Measurements from ENCODE around the gene SOS1.

SOS1 gene

GRCh38 chr2:39154944-39155343, 34.1 kb upstream of the SOS1 start:
- no peak for TF ChIP-seq CTCF (IDR thresholded peaks at IDR 0.05; ENCODE audit: low read depth, low read length)
- H3K4me3 ChIP-seq (ENCODE audit: low read depth, low read length) = no peak overlapping the region

GRCh38 chr2:39153312-39153711, 32.5 kb upstream of the SOS1 start:
- TF ChIP-seq CTCF (IDR thresholded peaks at IDR 0.05; ENCODE audit: low read depth, low read length) = no peak
- H3K4me3 ChIP-seq (ENCODE audit: low read depth, low read length) = no peak overlapping the region

- no peak overlapping the region for H3K4me3 ChIP-seq (ENCODE audit: low read depth, low read length)
- TF ChIP-seq CTCF (IDR thresholded peaks at IDR 0.05; ENCODE audit: low read depth, low read length) = no peak
These were observed 31.7 kb upstream of the SOS1 start for GRCh38 chr2:39152504-39152903.

GRCh38 chr2:39150890-39151497, 30.1 kb upstream of the SOS1 start:
- TF ChIP-seq CTCF (IDR thresholded peaks at IDR 0.05; ENCODE audit: low read depth, low read length) = no peak
- H3K4me3 ChIP-seq (ENCODE audit: low read depth, low read length) = no peak overlapping the region

- TF ChIP-seq CTCF (IDR thresholded peaks at IDR 0.05; ENCODE audit: low read depth, low read length) = no peak
- no peak overlapping the region for H3K4me3 ChIP-seq (ENCODE audit: low read depth, low read length)
These were observed 29.3 kb upstream of the SOS1 start for GRCh38 chr2:39150102-39150562.

GRCh38 chr2:39146630-39147029, 25.8 kb upstream of the SOS1 start:
- no peak for TF ChIP-seq CTCF (IDR thresholded peaks at IDR 0.05; ENCODE audit: low read depth, low read length)
- H3K4me3 ChIP-seq (ENCODE audit: low read depth, low read length) = no peak overlapping the region

GRCh38 chr2:39145906-39146421, 25.1 kb upstream of the SOS1 start:
- TF ChIP-seq CTCF (IDR thresholded peaks at IDR 0.05; ENCODE audit: low read depth, low read length) = no peak

More at GRCh38 chr2:39145906-39146421, 25.1 kb upstream of the SOS1 start:
- no peak overlapping the region for H3K4me3 ChIP-seq (ENCODE audit: low read depth, low read length)
